ENCODE data around the gene MYH9.

Gene MYH9

DNA sequence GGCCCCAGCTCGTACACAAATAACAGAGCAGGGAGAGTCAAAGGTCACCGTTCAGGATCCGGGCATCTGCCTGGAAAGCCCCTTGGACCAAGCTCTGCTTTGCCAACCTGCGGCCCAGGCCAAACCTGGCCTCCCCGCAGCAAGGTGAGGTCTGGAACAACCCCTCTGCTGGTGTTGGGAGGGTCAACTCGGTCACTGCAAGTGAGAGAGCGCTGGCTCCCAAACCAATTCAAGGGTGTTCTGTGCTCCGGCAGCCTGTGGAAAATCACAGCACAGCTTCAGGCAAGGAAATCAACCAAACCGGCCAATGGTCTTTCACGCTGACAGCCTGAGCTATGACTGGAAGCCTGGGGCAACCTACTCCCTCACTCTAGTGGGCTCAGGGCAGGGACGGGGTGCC is 63.4 kb downstream of the MYH9 start:
- DNase-seq (ENCODE audit: low spot score): no peak
- peak overlapping the region; percentile 100 for H3K27ac ChIP-seq
- TF ChIP-seq, protein P1, sequence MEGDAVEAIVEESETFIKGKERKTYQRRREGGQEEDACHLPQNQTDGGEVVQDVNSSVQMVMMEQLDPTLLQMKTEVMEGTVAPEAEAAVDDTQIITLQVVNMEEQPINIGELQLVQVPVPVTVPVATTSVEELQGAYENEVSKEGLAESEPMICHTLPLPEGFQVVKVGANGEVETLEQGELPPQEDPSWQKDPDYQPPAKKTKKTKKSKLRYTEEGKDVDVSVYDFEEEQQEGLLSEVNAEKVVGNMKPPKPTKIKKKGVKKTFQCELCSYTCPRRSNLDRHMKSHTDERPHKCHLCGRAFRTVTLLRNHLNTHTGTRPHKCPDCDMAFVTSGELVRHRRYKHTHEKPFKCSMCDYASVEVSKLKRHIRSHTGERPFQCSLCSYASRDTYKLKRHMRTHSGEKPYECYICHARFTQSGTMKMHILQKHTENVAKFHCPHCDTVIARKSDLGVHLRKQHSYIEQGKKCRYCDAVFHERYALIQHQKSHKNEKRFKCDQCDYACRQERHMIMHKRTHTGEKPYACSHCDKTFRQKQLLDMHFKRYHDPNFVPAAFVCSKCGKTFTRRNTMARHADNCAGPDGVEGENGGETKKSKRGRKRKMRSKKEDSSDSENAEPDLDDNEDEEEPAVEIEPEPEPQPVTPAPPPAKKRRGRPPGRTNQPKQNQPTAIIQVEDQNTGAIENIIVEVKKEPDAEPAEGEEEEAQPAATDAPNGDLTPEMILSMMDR (conservative IDR thresholded peaks at IDR 0.05; ENCODE audit: low read depth): no peak
- CTCF ChIA-PET: no interaction called here
- POLR2A ChIA-PET (ENCODE audit: low non-redundant PET): no interaction called here

DNA sequence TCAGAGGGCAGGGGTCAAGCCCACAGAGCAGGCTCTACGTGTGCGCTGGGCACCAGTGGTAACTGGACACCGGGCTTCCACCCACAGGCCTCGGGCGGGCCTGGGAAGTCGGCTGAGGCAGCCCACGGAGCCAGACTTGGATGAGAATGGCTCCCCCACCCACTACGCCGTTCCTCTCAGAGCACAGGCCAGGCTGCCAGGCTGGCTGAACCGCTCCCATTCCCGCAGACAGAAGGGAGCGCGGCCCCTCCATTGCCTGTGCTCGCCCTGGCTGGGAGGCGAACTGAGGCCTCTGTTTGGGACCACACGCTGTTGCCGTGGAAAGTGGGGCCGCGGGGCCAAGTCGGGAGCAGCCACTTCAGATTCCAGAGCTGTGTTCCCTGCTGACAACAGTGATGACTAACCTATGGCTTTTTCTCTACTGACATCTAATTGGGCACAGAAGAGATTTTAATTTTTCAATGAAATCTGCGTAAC is 63.9 kb downstream of the MYH9 start:
- TF ChIP-seq, protein P1 (conservative IDR thresholded peaks at IDR 0.05; ENCODE audit: low read depth): no peak
- no peak for DNase-seq (ENCODE audit: low spot score)
- peak overlapping the region; percentile 100 for H3K27ac ChIP-seq
- CTCF ChIA-PET: interaction anchor here (0.5 kb wide), 1 partner anchor 54 kb away, joined by 3 read pairs; no protein-coding TSS in a partner anchor
- POLR2A ChIA-PET (ENCODE audit: low non-redundant PET): no interaction called here

DNA sequence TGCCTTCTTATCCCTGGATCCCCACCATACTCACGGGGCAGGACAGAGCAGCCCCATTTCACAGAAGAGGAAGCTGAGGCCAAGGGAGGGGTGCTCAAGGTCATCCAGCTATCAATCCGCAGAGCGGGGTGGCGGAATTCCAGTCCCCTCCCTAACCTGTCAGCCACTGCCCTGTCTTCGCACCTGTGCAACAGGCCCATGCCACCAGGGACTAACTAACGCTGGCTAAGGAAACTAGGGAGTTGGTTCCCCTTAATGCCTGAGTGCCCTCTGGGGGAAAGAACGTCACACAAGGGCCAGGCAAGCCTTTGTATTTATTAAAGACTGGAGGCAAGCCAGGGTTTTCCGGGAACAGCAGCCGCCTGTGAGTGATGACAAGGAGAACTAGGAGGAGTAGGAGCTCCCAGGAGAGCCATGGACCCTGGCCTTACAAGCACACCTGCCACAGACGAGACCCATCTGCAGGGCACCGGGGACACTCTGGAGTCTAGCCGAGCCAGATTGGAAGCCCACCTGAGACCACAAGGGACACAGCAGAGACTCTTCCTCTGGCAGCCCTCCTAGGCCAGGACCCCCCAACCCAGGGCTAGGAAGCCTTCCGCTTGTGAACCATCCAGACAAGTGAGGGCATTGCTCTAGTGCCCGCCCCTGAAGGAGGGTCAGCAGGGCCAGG is 64.4 kb downstream of the MYH9 start:
- ChIA-PET POLR2A (ENCODE audit: low non-redundant PET) (no interaction called here), CTCF (interaction anchor here (0.5 kb wide), 1 partner anchor 55 kb away, joined by 3 read pairs; no protein-coding TSS in a partner anchor)
- TF ChIP-seq, protein P1 (conservative IDR thresholded peaks at IDR 0.05; ENCODE audit: low read depth): no peak
- peak overlapping the region; percentile 100 for H3K27ac ChIP-seq
- no peak for DNase-seq (ENCODE audit: low spot score)

DNA sequence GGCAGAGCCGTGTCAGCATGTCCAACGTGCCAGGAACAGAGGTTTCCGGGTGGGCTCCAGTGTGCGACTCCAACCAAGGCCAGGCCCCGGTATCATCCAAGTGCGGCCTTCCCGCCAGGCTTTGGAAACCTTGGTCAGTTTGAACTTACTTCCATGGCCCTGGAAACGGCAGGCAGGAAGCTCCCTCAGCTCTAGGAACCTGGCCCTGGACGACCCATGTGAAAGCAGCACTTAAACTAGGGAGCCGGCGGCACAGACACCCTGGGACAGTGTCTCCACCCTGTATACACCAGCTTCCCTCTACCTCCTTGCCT is 65.2 kb downstream of the MYH9 start:
- TF ChIP-seq, protein P1 (conservative IDR thresholded peaks at IDR 0.05; ENCODE audit: low read depth): no peak
- POLR2A ChIA-PET (ENCODE audit: low non-redundant PET): no interaction called here
- H3K27ac ChIP-seq: peak overlapping the region; percentile 100
- no peak for DNase-seq (ENCODE audit: low spot score)
- CTCF ChIA-PET: no interaction called here

DNA sequence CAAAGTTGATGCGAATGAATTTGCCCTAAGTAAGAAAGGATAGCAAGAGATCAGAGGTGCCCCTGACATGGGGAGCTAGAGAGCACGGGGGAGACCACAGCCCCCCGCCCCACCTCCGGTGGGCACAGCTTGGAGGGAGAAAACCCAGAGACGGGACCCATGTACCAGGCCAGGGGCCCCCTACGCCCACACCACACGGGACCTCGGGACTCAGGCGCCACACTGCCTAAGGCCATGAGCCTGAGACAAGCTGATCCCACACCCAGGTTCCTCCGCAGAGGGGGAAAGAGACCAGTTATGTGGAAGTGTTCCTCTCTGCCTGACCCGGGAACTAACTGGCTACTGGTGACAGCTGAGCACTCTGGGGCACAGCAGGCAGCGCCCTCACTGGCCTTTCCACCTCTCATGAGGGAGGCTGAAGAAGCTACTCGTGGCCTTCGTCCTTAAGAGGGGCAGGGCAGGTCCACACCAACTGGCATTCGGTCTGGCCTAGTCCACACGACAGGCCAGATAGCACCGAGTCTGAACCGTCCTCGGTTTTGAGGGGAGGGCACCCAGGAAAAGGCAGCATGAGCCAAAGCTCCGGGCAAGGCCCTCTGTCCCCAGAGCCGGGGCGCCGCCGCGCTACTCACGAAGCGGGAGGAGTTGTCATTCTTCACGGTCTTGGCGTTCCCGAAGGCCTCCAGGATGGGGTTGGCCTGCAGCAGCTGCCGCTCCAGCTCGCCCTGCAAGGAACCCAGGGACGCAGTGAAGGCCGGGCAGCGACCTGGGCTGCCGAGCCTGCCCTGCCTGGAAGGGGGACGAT is 65.8 kb downstream of the MYH9 start:
- CTCF ChIA-PET: no interaction called here
- POLR2A ChIA-PET (ENCODE audit: low non-redundant PET): no interaction called here
- DNase-seq (ENCODE audit: low spot score): no peak
- H3K27ac ChIP-seq: peak overlapping the region; percentile 100
- TF ChIP-seq, protein P1 (conservative IDR thresholded peaks at IDR 0.05; ENCODE audit: low read depth): no peak

DNA sequence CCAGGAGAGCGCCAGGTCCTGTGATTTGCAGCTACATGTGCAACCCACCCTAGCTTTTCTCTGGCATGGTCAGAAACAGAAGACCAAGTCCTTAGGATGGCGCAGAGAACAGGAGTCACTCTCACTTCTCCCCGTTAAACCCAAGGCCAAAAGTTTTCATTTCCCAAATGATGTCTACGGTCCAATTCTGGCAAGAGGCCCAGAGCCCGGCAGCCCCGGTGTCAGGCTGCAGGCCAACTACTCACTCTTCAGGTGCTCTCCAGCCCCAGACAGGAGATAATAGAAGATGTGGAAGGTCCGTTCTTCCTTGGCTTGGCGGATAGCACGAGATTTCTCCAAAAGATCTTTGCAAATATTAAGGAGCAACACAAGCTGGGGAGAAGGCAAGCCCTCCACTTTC is 67.2 kb downstream of the MYH9 start:
- H3K27ac ChIP-seq: peak overlapping the region; percentile 100
- ChIA-PET POLR2A (ENCODE audit: low non-redundant PET) (no interaction called here), CTCF (interaction anchor here (0.7 kb wide), 1 partner anchor 21 kb away, joined by 3 read pairs; no protein-coding TSS in a partner anchor)
- TF ChIP-seq, protein P1 (conservative IDR thresholded peaks at IDR 0.05; ENCODE audit: low read depth): no peak
- DNase-seq (ENCODE audit: low spot score): no peak
